GM12872 (cell line): ENCODE measurements around the gene TESK2.

ENCODE experiments used
- CTCF ChIP-seq: IDR thresholded peaks from 3 replicates; pipeline ENCODE4 v1.5.1; 2011; ENCODE audit warnings: low read depth, mild to moderate bottlenecking, low read length, moderate library complexity; ENCODE audit not compliant: insufficient read depth

Gene TESK2

GRCh38 chr1:45394342-45394741 lies 96.6 kb downstream of the TESK2 start:
- no peak for TF ChIP-seq CTCF

- TF ChIP-seq CTCF, result no peak
Observed at GRCh38 chr1:45393718-45394302, 97.2 kb downstream of the TESK2 start.

- no peak for TF ChIP-seq CTCF
Observed at GRCh38 chr1:45386219-45386618, 104.7 kb downstream of the TESK2 start.

- no peak for TF ChIP-seq CTCF
Observed at GRCh38 chr1:45385302-45385701, 105.7 kb downstream of the TESK2 start.

- no peak for TF ChIP-seq CTCF
Observed at GRCh38 chr1:45383191-45383590, 107.8 kb downstream of the TESK2 start.

- TF ChIP-seq CTCF, result no peak
Observed at GRCh38 chr1:45381243-45381642, 109.7 kb downstream of the TESK2 start.

GRCh38 chr1:45380730-45381129 lies 110.2 kb downstream of the TESK2 start:
- TF ChIP-seq CTCF, result no peak

- no peak for TF ChIP-seq CTCF
Observed at GRCh38 chr1:45380125-45380524, 110.8 kb downstream of the TESK2 start.
